Central memory CD8-positive, alpha-beta T cell (primary cell): ENCODE data around the gene ANKRD36C.
"Not testable (repeated sequence)": the region's sequence is repeated elsewhere in the genome, so short reads cannot be mapped to it uniquely, and the experiment has no call there.

ENCODE experiments used
- ATAC-seq: fragments of 150-1000 bp; cut with Tn5 transposase; replicated peaks from 2 replicates; pipeline ENCODE4 v1.10.0; 2022; ENCODE audit warnings: mild to moderate bottlenecking, moderate FRiP score, moderate number of reproducible peaks; ENCODE audit not compliant: poor library complexity, severe bottlenecking; ENCODE audit errors: extremely low read depth
- DNase-seq, 2 donors: peaks; one replicate each; pipeline ENCODE4 v3.0.0; 2021; ENCODE audit warnings: low spot score in 2 of 2
- H3K27ac Mint-ChIP-seq: one replicate; pipeline ENCODE4 v1.8.0; 2022; ENCODE audit warnings: low read depth, mild to moderate bottlenecking, moderate library complexity, mixed read lengths
- H3K27me3 Mint-ChIP-seq: one replicate; pipeline ENCODE4 v1.8.0; 2022; ENCODE audit warnings: mixed read lengths
- H3K36me3 Mint-ChIP-seq: one replicate; pipeline ENCODE4 v1.8.0; 2022; ENCODE audit warnings: mild to moderate bottlenecking, moderate library complexity, mixed read lengths; ENCODE audit not compliant: insufficient read depth
- H3K4me1 Mint-ChIP-seq: one replicate; pipeline ENCODE4 v1.8.0; 2022; ENCODE audit warnings: mixed read lengths
- H3K4me3 Mint-ChIP-seq: one replicate; pipeline ENCODE4 v1.8.0; 2022; ENCODE audit warnings: mild to moderate bottlenecking, moderate library complexity, mixed read lengths
- H3K9me3 Mint-ChIP-seq: one replicate; pipeline ENCODE4 v1.8.0; 2022; ENCODE audit warnings: mixed read lengths

The ANKRD36C gene

GRCh38 chr2:95951662-95952061 is 40.0 kb downstream of the ANKRD36C start:
- H3K27ac Mint-ChIP-seq, H3K27me3 Mint-ChIP-seq, H3K4me1 Mint-ChIP-seq, DNase-seq, ATAC-seq, H3K4me3 Mint-ChIP-seq, H3K9me3 Mint-ChIP-seq: not testable (repeated sequence)
- peaks cover 16% of the 10 kb centered on the region for H3K36me3 Mint-ChIP-seq

GRCh38 chr2:95948039-95948438 is 43.6 kb downstream of the ANKRD36C start:
- peaks cover 17% of the 10 kb centered on the region for H3K36me3 Mint-ChIP-seq
- not testable (repeated sequence) for H3K4me1 Mint-ChIP-seq, H3K27me3 Mint-ChIP-seq, ATAC-seq, H3K27ac Mint-ChIP-seq, H3K9me3 Mint-ChIP-seq, DNase-seq, H3K4me3 Mint-ChIP-seq

- not testable (repeated sequence) for H3K4me3 Mint-ChIP-seq, H3K9me3 Mint-ChIP-seq, DNase-seq, ATAC-seq, H3K4me1 Mint-ChIP-seq, H3K27me3 Mint-ChIP-seq, H3K27ac Mint-ChIP-seq
- peaks cover 21% of the 10 kb centered on the region for H3K36me3 Mint-ChIP-seq
Observed at GRCh38 chr2:95939947-95940346, 51.7 kb downstream of the ANKRD36C start.

- H3K36me3 Mint-ChIP-seq, H3K27ac Mint-ChIP-seq, H3K27me3 Mint-ChIP-seq, H3K9me3 Mint-ChIP-seq, H3K4me3 Mint-ChIP-seq, DNase-seq, ATAC-seq, H3K4me1 Mint-ChIP-seq: not testable (repeated sequence)
Observed at GRCh38 chr2:95930740-95931139, 60.9 kb downstream of the ANKRD36C start.

GRCh38 chr2:95917007-95917406 is 74.6 kb downstream of the ANKRD36C start:
- peaks cover 48% of the 10 kb centered on the region for H3K36me3 Mint-ChIP-seq
- not testable (repeated sequence) for H3K27ac Mint-ChIP-seq

GRCh38 chr2:95915131-95915530 is 76.5 kb downstream of the ANKRD36C start:
- DNase-seq, H3K4me1 Mint-ChIP-seq, H3K9me3 Mint-ChIP-seq, ATAC-seq, H3K27me3 Mint-ChIP-seq, H3K27ac Mint-ChIP-seq, H3K4me3 Mint-ChIP-seq: not testable (repeated sequence)
- peaks cover 53% of the 10 kb centered on the region for H3K36me3 Mint-ChIP-seq

More at GRCh38 chr2:95917007-95917406, 74.6 kb downstream of the ANKRD36C start:
- ATAC-seq, H3K4me3 Mint-ChIP-seq, H3K9me3 Mint-ChIP-seq, H3K4me1 Mint-ChIP-seq, H3K27me3 Mint-ChIP-seq, DNase-seq: not testable (repeated sequence)

GRCh38 chr2:95911431-95911830 is 80.2 kb downstream of the ANKRD36C start:
- not testable (repeated sequence) for H3K27ac Mint-ChIP-seq, DNase-seq, H3K27me3 Mint-ChIP-seq, ATAC-seq, H3K9me3 Mint-ChIP-seq, H3K4me1 Mint-ChIP-seq, H3K4me3 Mint-ChIP-seq
- H3K36me3 Mint-ChIP-seq: peaks cover 31% of the 10 kb centered on the region

- peaks cover 11% of the 10 kb centered on the region for H3K36me3 Mint-ChIP-seq
Observed at GRCh38 chr2:95894443-95894842, 97.2 kb downstream of the ANKRD36C start.

GRCh38 chr2:95867929-95868328 is 123.7 kb downstream of the ANKRD36C start:
- H3K27ac Mint-ChIP-seq, DNase-seq, H3K4me3 Mint-ChIP-seq, H3K27me3 Mint-ChIP-seq, H3K9me3 Mint-ChIP-seq, ATAC-seq, H3K36me3 Mint-ChIP-seq, H3K4me1 Mint-ChIP-seq: not testable (repeated sequence)

More at GRCh38 chr2:95894443-95894842, 97.2 kb downstream of the ANKRD36C start:
- DNase-seq, ATAC-seq, H3K9me3 Mint-ChIP-seq, H3K27me3 Mint-ChIP-seq, H3K4me3 Mint-ChIP-seq, H3K27ac Mint-ChIP-seq, H3K4me1 Mint-ChIP-seq: not testable (repeated sequence)

GRCh38 chr2:95867047-95867677 is 124.5 kb downstream of the ANKRD36C start:
- DNase-seq, H3K9me3 Mint-ChIP-seq, H3K4me1 Mint-ChIP-seq, H3K36me3 Mint-ChIP-seq, H3K27me3 Mint-ChIP-seq, ATAC-seq, H3K27ac Mint-ChIP-seq, H3K4me3 Mint-ChIP-seq: not testable (repeated sequence)

GRCh38 chr2:95862121-95862520 is 129.5 kb downstream of the ANKRD36C start:
- not testable (repeated sequence) for H3K9me3 Mint-ChIP-seq, H3K36me3 Mint-ChIP-seq, H3K4me1 Mint-ChIP-seq, H3K27ac Mint-ChIP-seq, H3K4me3 Mint-ChIP-seq, H3K27me3 Mint-ChIP-seq, ATAC-seq, DNase-seq

- no peak for ATAC-seq
- Mint-ChIP-seq H3K4me1 (no peaks in the 10 kb centered on the region), H3K9me3 (no peaks in the 10 kb centered on the region), H3K27me3 (no peaks in the 10 kb centered on the region), H3K4me3 (no peak overlapping the region), H3K36me3 (peaks cover 12% of the 10 kb centered on the region), H3K27ac (no peak overlapping the region)
- DNase-seq: no peak
Observed at GRCh38 chr2:95836151-95836550, 155.5 kb downstream of the ANKRD36C start.

- not testable (repeated sequence) for ATAC-seq, H3K4me3 Mint-ChIP-seq, DNase-seq, H3K4me1 Mint-ChIP-seq, H3K27me3 Mint-ChIP-seq, H3K27ac Mint-ChIP-seq, H3K9me3 Mint-ChIP-seq
- peaks cover 11% of the 10 kb centered on the region for H3K36me3 Mint-ChIP-seq
Observed at GRCh38 chr2:95834077-95835013, 157.3 kb downstream of the ANKRD36C start.
